ENCODE measurements around the gene NIBAN1. TPM values are rescaled to one million over a fixed set of nuclear protein-coding genes. Genes with fewer than 3 reads are reported as not detected.

The NIBAN1 gene
- total and polyA plus RNA-seq, 2 of the 8 experiments (the other 6 are each of a cell fraction or from before 2014, with no cell fraction given): 5.7 to 15.2 TPM

DNA sequence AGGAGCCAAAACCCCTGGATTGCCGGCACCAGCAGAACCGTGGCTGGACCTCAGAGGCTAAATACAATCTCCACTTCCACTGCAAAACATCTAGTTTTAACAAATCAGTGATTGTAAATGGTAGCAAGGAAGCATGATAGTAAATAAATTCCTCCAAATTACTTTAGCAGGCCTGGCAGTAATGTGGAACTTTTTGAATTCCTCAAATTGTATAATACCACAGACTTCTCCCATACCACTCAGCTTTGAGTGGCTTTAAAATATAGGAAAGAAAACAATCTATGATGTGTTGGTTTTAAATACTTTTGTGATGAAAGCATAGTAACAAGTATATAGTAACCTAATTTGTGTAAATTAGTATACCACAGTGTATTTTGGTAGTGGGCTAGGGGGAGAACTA, 34.1 kb downstream of the NIBAN1 start:
- ChIA-PET CTCF (ENCODE audit: partially characterized antibody) (no interaction called here), POLR2A (ENCODE audit: partially characterized antibody) (interaction anchor here (0.5 kb wide), 1 partner anchor 1023 kb away, joined by 3 read pairs; no protein-coding TSS in a partner anchor)
- Histone ChIP-seq H3K9me3 (ENCODE audit: insufficient read depth in 2 of 2, low read depth in 1 of 2, low read length in 1 of 2) (no peaks in the 10 kb centered on the region), H2BK15ac (ENCODE audit: low read length) (no peak overlapping the region), H3K56ac (replicated peaks; ENCODE audit: insufficient read length, low read depth, low read length) (no peak overlapping the region), H3K4ac (replicated peaks; ENCODE audit: insufficient read length, low read depth, low read length) (no peak overlapping the region), H4K20me1 (replicated peaks in 1 of 2; ENCODE audit: control insufficient read depth in 1 of 2, insufficient read depth in 2 of 2, low read length in 2 of 2) (no peaks in the 10 kb centered on the region), H2AK5ac (ENCODE audit: low read depth, low read length) (no peak overlapping the region), H3K79me2 (ENCODE audit: control insufficient read depth in 1 of 2, insufficient read depth in 2 of 2, low read length in 2 of 2) (0 out of 4 replicates have a peak, but pooled peaks cover 0 to 5% of the 10 kb centered on the region in 2 experiments), H3K23me2 (ENCODE audit: low read depth, low read length) (no peaks in the 10 kb centered on the region), H4K91ac (replicated peaks; ENCODE audit: insufficient read length, low read length) (no peak overlapping the region), H3K18ac (ENCODE audit: extremely low read depth, low read length) (no peak overlapping the region), H3K27ac (ENCODE audit: low read depth, low read length) (no peak overlapping the region), H3K79me1 (ENCODE audit: low read depth, low read length) (no peaks in the 10 kb centered on the region), H3K36me3 (ENCODE audit: control insufficient read depth in 2 of 4, insufficient read depth in 4 of 4, low read length in 3 of 4) (no peaks in the 10 kb centered on the region), H3K27me3 (replicated peaks in 1 of 4; ENCODE audit: control insufficient read depth in 3 of 4, extremely low read depth in 1 of 4, insufficient read depth in 3 of 4, low read length in 3 of 4) (no peaks in the 10 kb centered on the region), H3K23ac (ENCODE audit: insufficient read length) (no peak overlapping the region), H3K9ac (replicated peaks in 1 of 4; ENCODE audit: extremely low read depth in 1 of 4, low read depth in 3 of 4, low read length in 3 of 4) (no peak overlapping the region), H3K14ac (ENCODE audit: insufficient read length) (no peak overlapping the region), H2AFZ (ENCODE audit: low read length) (no peak overlapping the region), H2BK20ac (ENCODE audit: low read length) (no peak overlapping the region), H3K4me3 (ENCODE audit: extremely low read depth in 1 of 4, insufficient read depth in 2 of 4, low read depth in 3 of 4, low read length in 4 of 4) (no peak overlapping the region), H2BK120ac (replicated peaks; ENCODE audit: low read depth, low read length) (no peak overlapping the region), H3K4me1 (replicated peaks in 1 of 4; ENCODE audit: control insufficient read depth in 3 of 4, insufficient read depth in 4 of 4, low read length in 3 of 4) (peaks cover 0 to 9% (median 5%) of the 10 kb centered on the region in 4 experiments; a peak in 4 of 7 replicates), H4K8ac (ENCODE audit: extremely low read depth, insufficient read depth, low read length) (no peak overlapping the region), H2BK12ac (ENCODE audit: low read depth, low read length) (no peak overlapping the region), H2BK5ac (ENCODE audit: low read depth, low read length) (no peak overlapping the region), H3K4me2 (ENCODE audit: insufficient read depth in 1 of 2, low read depth in 2 of 2, low read length in 2 of 2) (no peak overlapping the region), H4K5ac (ENCODE audit: insufficient read length, low read depth, low read length) (no peak overlapping the region)
- TF ChIP-seq EP300 (IDR thresholded peaks at IDR 0.05; ENCODE audit: borderline replicate concordance in 1 of 2, low read depth in 2 of 2, low read length in 2 of 2) (no peak), RXRA (IDR thresholded peaks at IDR 0.05; ENCODE audit: insufficient read depth, low read depth, low read length) (no peak)
- 88% methylated on average over 2 of the region's 2 CpGs; no CpG with 5 or more reads in 1 of the 2 experiments for WGBS, 2 experiments (ENCODE audit: extremely low coverage in 1 of 2, insufficient coverage in 1 of 2, insufficient read length in 1 of 2, insufficient replicate concordance in 2 of 2, low coverage in 1 of 2, low lambda C conversion rate in 2 of 2, missing lambda C conversion rate in 1 of 2)
- DNase-seq (ENCODE audit: low read depth in 1 of 2, low spot score in 2 of 2): no peak
- no peak for FAIRE-seq
